Karpas-422 (cell line): ENCODE results near the gene UFD1. TPM values are rescaled to one million over a fixed set of nuclear protein-coding genes. Genes with fewer than 3 reads are reported as not detected.

ENCODE experiments used
- DNase-seq: peaks from one replicate; pipeline ENCODE4 v3.0.0-alpha.2; 2015
- H2AFZ ChIP-seq: fragments of 200-600 bp; sonication (generic); 2 replicates; pipeline ENCODE4 v1.6.1; 2014; ENCODE audit warnings: antibody characterized with exemption, low read length, mixed read lengths
- H3K27ac ChIP-seq: fragments of 200-600 bp; sonication (generic); 2 replicates; pipeline ENCODE4 v1.5.1; 2014; ENCODE audit warnings: mild to moderate bottlenecking, low read length, moderate library complexity
- H3K27me3 ChIP-seq: fragments of 200-600 bp; sonication (generic); 2 replicates; pipeline ENCODE4 v1.6.1; 2014; ENCODE audit warnings: low read length, mixed read lengths
- H3K36me3 ChIP-seq: fragments of 200-600 bp; sonication (generic); 2 replicates; pipeline ENCODE4 v1.6.1; 2014; ENCODE audit warnings: low read length, mixed read lengths; ENCODE audit not compliant: insufficient read depth
- H3K4me1 ChIP-seq: fragments of 200-600 bp; sonication (generic); 2 replicates; pipeline ENCODE4 v1.6.1; 2014; ENCODE audit warnings: mild to moderate bottlenecking, low read length, mixed read lengths
- H3K4me2 ChIP-seq: fragments of 200-600 bp; sonication (generic); 2 replicates; pipeline ENCODE4 v1.6.1; 2014; ENCODE audit warnings: low read length, low read depth, mild to moderate bottlenecking; ENCODE audit not compliant: poor library complexity, severe bottlenecking
- H3K4me3 ChIP-seq: fragments of 200-600 bp; sonication (generic); 2 replicates; pipeline ENCODE4 v1.5.1; 2014; ENCODE audit warnings: mild to moderate bottlenecking, antibody characterized with exemption, low read length, mixed read lengths
- H3K79me2 ChIP-seq: fragments of 200-600 bp; sonication (generic); 2 replicates; pipeline ENCODE4 v1.6.1; 2014; ENCODE audit warnings: mild to moderate bottlenecking, low read length, mixed read lengths
- H3K9ac ChIP-seq: fragments of 200-600 bp; sonication (generic); 2 replicates; pipeline ENCODE4 v1.6.0; 2014; ENCODE audit warnings: low read length
- H3K9me2 ChIP-seq: fragments of 200-600 bp; sonication (generic), shearing (Covaris generic); replicated peaks from 2 replicates; pipeline ENCODE4 v1.6.0; 2014; ENCODE audit warnings: mild to moderate bottlenecking, low read length, moderate library complexity; ENCODE audit not compliant: insufficient read depth
- H3K9me3 ChIP-seq: fragments of 300-700, 200-600 bp; sonication (generic); 2 replicates; pipeline ENCODE4 v1.6.1; 2014; ENCODE audit warnings: low read length, mixed read lengths
- H4K20me1 ChIP-seq: fragments of 200-600 bp; sonication (generic); 2 replicates; pipeline ENCODE4 v1.6.1; 2014; ENCODE audit warnings: mild to moderate bottlenecking, antibody characterized with exemption, low read length, low read depth; ENCODE audit not compliant: insufficient read depth
- total RNA-seq: library from RNA; depleted of rRNA; stranded (reverse); fragments of >200 nt; shearing (Covaris generic); gene quantifications from 2 replicates; pipeline ENCODE4 v1.2.3, GENCODE V29; 2014; ENCODE audit warnings: low replicate concordance

Gene UFD1
- total RNA-seq, 1 experiment from 2014 or later, result 91.5 TPM

DNA sequence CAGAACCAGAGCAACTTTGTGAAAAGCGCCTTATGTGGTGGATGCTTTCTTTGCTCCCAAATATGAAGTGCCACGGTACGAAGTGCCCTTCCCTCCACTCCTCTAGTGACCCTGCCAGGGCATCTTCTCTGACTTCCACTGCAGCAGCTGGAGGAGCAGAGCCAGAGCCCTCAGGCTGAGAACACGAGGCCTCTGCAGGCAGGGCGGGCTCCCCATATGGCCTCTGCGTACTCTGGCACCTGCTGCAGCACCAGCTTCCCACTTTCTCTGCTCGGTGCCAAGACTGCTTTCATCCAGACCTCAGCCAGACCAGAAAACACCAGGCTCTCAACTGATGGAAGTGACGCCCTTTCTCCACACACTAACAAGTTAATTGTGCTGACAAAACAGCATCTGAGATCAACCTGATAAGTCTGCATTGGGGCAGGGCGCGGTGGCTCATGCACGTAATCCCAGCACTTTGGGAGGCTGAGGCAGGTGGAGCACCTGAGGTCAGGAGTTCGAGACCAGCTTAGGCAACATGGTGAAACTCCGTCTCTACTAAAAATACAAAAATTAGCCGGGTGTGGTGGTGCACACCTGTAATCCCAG, 12.8 kb downstream of the UFD1 start:
- Histone ChIP-seq H4K20me1 (no peaks in the 10 kb centered on the region; the same call in 1 of the 2 replicates), H3K4me3 (no peak overlapping the region), H3K4me2 (no peak overlapping the region), H3K9ac (no peak overlapping the region), H3K79me2 (0 out of 2 replicates have a peak, but pooled peaks cover 6% of the 10 kb centered on the region), H3K9me2 (no peaks in the 10 kb centered on the region), H3K27me3 (no peaks in the 10 kb centered on the region), H3K9me3 (no peaks in the 10 kb centered on the region), H3K27ac (no peak overlapping the region), H3K4me1 (no peaks in the 10 kb centered on the region), H2AFZ (no peak overlapping the region), H3K36me3 (peaks cover 46% of the 10 kb centered on the region; the same call in 1 of the 2 replicates)
- no peak for DNase-seq

DNA sequence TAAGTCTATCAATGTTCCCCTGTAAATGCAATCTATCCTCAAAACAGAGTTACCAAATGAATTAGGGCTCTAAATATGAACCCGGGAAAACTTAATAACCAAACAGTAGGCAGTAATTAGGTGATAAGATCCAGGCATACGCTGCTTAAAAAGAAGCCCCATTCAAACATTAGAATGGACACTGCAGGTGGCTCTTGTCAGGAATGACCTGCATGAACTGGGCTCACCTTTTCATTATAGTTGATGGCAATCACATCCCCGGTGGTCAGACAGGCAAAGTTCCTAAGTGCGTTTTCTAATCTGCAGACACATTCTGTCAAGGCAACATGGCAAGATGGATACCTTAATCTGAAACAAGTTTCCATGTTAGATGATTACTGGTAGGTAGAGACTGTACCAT, 14.0 kb downstream of the UFD1 start:
- Histone ChIP-seq H2AFZ (no peak overlapping the region), H3K36me3 (peaks cover 54% of the 10 kb centered on the region; the same call in 1 of the 2 replicates)

DNA sequence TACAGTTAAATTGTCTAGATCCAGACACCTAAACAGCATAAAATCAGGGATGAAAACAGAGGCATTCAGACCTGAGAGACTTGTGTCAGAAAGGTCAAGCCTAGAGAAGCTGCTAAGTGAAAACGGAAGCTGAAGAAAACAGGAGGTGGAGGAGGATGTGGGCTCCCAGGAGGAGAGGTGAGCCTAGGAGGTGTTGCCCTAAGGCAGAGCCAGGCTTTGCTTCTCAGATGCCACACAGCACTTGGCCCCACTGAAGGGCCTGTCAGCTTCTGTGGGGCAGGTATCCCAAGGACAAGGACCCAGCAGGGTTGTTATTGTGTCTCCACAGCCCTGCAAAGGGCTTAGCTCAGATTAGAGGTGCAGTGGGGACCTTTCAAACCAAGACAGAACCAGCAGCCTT, 14.4 kb downstream of the UFD1 start:
- Histone ChIP-seq H3K27ac (no peak overlapping the region), H3K4me2 (no peak overlapping the region), H4K20me1 (no peaks in the 10 kb centered on the region; the same call in 1 of the 2 replicates), H3K36me3 (peaks cover 50% of the 10 kb centered on the region; the same call in 1 of the 2 replicates), H3K9ac (no peak overlapping the region), H3K9me3 (no peaks in the 10 kb centered on the region), H3K27me3 (no peaks in the 10 kb centered on the region), H3K79me2 (0 out of 2 replicates have a peak, but pooled peaks cover 6% of the 10 kb centered on the region), H2AFZ (no peak overlapping the region), H3K9me2 (no peaks in the 10 kb centered on the region), H3K4me1 (no peaks in the 10 kb centered on the region), H3K4me3 (no peak overlapping the region)
- DNase-seq, result no peak

More for the DNA sequence above, 14.0 kb downstream of the UFD1 start:
- Histone ChIP-seq H3K9ac (no peak overlapping the region), H3K27me3 (no peaks in the 10 kb centered on the region), H3K9me2 (no peaks in the 10 kb centered on the region), H4K20me1 (no peaks in the 10 kb centered on the region; the same call in 1 of the 2 replicates), H3K4me3 (no peak overlapping the region), H3K27ac (no peak overlapping the region), H3K4me1 (no peaks in the 10 kb centered on the region), H3K9me3 (no peaks in the 10 kb centered on the region), H3K4me2 (no peak overlapping the region), H3K79me2 (0 out of 2 replicates have a peak, but pooled peaks cover 6% of the 10 kb centered on the region)
- no peak for DNase-seq

DNA sequence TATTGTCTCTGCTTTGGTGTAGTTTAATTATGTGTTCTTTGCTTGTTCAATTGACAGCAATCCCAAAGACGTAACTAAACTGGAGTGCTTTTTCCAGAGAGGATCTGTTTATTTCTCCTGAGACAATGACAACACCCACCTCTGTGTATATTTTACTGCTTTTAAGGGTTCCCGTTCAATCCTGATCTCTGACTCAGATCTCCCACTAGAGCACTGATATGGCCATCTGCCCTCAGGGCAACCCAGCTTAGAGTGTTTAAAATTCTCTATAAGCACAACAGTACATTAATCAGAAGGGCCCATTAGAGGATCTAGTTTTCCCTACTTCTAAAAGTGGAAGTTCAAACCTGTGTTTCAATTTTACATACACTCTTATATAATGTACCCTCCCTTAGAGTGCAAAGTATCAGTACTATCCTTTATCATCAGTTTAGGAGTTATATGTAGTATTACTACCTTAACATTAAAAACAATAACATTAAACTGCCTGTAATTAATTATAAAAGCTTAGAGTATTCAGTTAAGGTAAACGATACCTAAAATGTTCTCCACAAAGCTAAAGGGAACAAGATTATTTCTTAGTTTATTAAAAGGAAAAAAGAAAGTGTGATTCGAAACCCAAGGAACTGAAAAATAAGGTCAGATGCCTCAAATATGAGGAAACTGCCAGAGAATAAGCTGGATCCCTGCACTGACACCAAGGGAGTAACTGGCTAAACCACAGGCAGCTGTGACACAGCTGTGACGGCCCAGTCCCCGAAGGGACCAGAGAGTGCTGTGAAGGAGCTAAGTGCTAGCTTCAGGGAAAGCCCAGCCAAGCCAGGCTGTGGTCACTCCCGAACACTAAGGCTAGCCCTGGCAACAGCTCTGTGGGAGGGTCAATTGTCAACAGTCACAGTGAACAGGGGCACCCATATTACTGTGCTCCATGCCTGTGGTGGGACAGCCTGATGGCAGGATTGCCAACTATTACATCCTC, 15.2 kb downstream of the UFD1 start:
- Histone ChIP-seq H3K4me1 (no peaks in the 10 kb centered on the region), H3K9ac (no peak overlapping the region), H3K9me2 (no peaks in the 10 kb centered on the region), H3K79me2 (0 out of 2 replicates have a peak, but pooled peaks cover 6% of the 10 kb centered on the region), H3K9me3 (no peaks in the 10 kb centered on the region), H3K4me3 (no peak overlapping the region), H3K27ac (no peak overlapping the region), H3K27me3 (no peaks in the 10 kb centered on the region), H3K4me2 (no peak overlapping the region), H4K20me1 (no peaks in the 10 kb centered on the region), H2AFZ (no peak overlapping the region), H3K36me3 (peaks cover 46% of the 10 kb centered on the region; the same call in 1 of the 2 replicates)
- no peak for DNase-seq

DNA sequence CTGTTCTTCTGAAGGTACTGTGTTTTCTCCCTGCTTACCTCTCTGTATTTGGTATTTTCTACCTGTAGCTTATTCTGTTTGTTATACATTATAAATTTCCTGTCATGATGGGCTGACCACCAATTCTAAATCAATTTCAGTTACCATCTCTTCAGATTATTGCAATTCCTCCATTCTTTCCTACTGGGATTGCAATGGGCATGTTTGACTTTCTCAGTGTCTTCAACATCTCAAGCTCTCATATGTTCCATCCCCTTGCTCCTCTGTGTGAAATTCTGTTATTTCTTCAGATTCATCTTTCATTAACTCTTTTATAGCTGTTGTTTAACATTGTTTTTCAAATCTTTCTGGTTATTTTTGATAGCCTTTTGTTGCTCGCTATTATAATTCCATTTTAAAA, 16.0 kb downstream of the UFD1 start:
- no peaks in the 10 kb centered on the region for H4K20me1 ChIP-seq
- H3K4me3 ChIP-seq, result no peak overlapping the region
- no peak for DNase-seq
- peaks cover 46% of the 10 kb centered on the region; the same call in 1 of the 2 replicates for H3K36me3 ChIP-seq
- no peak overlapping the region for H3K9ac ChIP-seq
- H3K79me2 ChIP-seq, result 0 out of 2 replicates have a peak, but pooled peaks cover 6% of the 10 kb centered on the region
- H3K9me2 ChIP-seq, result no peaks in the 10 kb centered on the region
- no peak overlapping the region for H3K27ac ChIP-seq
- no peaks in the 10 kb centered on the region for H3K4me1 ChIP-seq
- H3K4me2 ChIP-seq, result no peak overlapping the region
- H3K27me3 ChIP-seq, result no peaks in the 10 kb centered on the region
- H2AFZ ChIP-seq, result no peak overlapping the region
- no peaks in the 10 kb centered on the region for H3K9me3 ChIP-seq

DNA sequence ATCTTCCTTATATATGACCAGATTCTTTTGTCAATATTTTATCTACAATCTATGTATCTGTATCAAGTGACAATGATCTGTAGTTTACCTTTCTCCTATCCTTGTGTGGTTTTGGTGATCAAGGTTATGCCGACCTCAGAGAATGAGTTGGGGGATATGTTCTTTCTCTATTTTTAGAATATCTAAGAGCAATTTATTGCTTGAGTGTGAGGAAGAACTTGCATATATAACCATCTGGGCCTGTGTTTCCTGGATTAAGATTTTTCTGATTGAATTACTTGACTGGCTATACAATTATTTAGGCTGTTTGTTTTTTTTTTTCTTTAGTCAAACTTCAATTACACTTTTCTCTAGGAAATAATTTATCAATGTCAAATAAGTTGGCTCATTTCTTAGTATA, 17.5 kb downstream of the UFD1 start:
- Histone ChIP-seq H3K9me3 (no peaks in the 10 kb centered on the region), H3K27me3 (no peaks in the 10 kb centered on the region), H2AFZ (no peak overlapping the region), H3K36me3 (peaks cover 38% of the 10 kb centered on the region; the same call in 1 of the 2 replicates), H3K79me2 (0 out of 2 replicates have a peak, but pooled peaks cover 6% of the 10 kb centered on the region), H3K4me2 (no peak overlapping the region), H3K27ac (no peak overlapping the region), H3K4me3 (no peak overlapping the region), H4K20me1 (no peaks in the 10 kb centered on the region), H3K4me1 (no peaks in the 10 kb centered on the region), H3K9me2 (no peaks in the 10 kb centered on the region), H3K9ac (no peak overlapping the region)
- no peak for DNase-seq

DNA sequence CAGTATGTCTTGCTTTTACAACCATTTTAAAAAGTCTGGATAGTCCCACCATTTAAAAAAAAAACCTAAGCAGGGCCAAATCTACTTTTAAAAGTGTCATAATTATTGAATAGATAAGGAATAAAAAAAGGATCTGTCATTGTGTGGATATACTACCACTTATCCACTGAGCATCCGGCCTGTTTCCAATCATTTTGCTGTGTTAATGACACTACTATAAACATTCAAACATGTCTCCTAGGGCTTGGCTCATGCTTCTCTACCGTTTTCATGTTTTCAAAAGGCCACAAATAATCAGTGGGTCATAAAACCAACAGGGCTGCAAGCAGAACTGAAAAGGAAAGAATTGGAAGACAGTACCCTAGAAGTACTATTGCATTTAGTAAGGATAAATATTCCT, 19.0 kb downstream of the UFD1 start:
- no peak overlapping the region for H3K9ac ChIP-seq
- no peak overlapping the region for H2AFZ ChIP-seq
- no peak for DNase-seq
- H3K36me3 ChIP-seq, result peaks cover 41% of the 10 kb centered on the region; the same call in 1 of the 2 replicates
- H4K20me1 ChIP-seq, result no peaks in the 10 kb centered on the region
- H3K9me3 ChIP-seq, result no peaks in the 10 kb centered on the region
- H3K9me2 ChIP-seq, result no peaks in the 10 kb centered on the region
- H3K4me2 ChIP-seq, result no peak overlapping the region
- no peak overlapping the region for H3K27ac ChIP-seq
- no peak overlapping the region for H3K4me3 ChIP-seq
- H3K4me1 ChIP-seq, result no peaks in the 10 kb centered on the region
- H3K79me2 ChIP-seq, result 0 out of 2 replicates have a peak, but pooled peaks cover 3% of the 10 kb centered on the region
- no peaks in the 10 kb centered on the region for H3K27me3 ChIP-seq
